HUES6 (cell line): ENCODE data around the gene DDIT4.
"Not testable (repeated sequence)": the region's sequence is repeated elsewhere in the genome, so short reads cannot be mapped to it uniquely, and the experiment has no call there.

Experiments
- H3K27ac ChIP-seq: 2 replicates; pipeline ENCODE4 v1.7.0; 2013; ENCODE audit warnings: low read depth, mild to moderate bottlenecking, low read length, inconsistent platforms
- H3K27me3 ChIP-seq: 2 replicates; pipeline ENCODE4 v1.6.1; 2013; ENCODE audit warnings: low read length; ENCODE audit not compliant: control insufficient read depth, insufficient read depth
- H3K36me3 ChIP-seq: 2 replicates; pipeline ENCODE4 v1.6.1; 2013; ENCODE audit warnings: low read length; ENCODE audit not compliant: control insufficient read depth, insufficient read depth
- H3K4me1 ChIP-seq: 2 replicates; pipeline ENCODE4 v1.6.1; 2013; ENCODE audit warnings: low read length; ENCODE audit not compliant: control insufficient read depth, insufficient read depth
- H3K4me3 ChIP-seq: 2 replicates; pipeline ENCODE4 v1.5.1; 2013; ENCODE audit warnings: low read depth, low read length
- H3K9ac ChIP-seq: one replicate; pipeline ENCODE4 v1.6.1; 2013; ENCODE audit warnings: mild to moderate bottlenecking, low read length
- H3K9me3 ChIP-seq: 2 replicates; pipeline ENCODE4 v1.6.1; 2013; ENCODE audit warnings: low read depth, low read length; ENCODE audit not compliant: control insufficient read depth, insufficient read depth

Gene DDIT4

GRCh38 chr10:72278668-72279393 lies 5.1 kb downstream of the DDIT4 start:
- Histone ChIP-seq H3K27me3 (no peaks in the 10 kb centered on the region), H3K4me1 (peaks cover 26% of the 10 kb centered on the region), H3K9me3 (no peaks in the 10 kb centered on the region), H3K27ac (no peak overlapping the region), H3K36me3 (peaks cover 17% of the 10 kb centered on the region), H3K4me3 (no peak overlapping the region), H3K9ac (no peak overlapping the region)

DNA sequence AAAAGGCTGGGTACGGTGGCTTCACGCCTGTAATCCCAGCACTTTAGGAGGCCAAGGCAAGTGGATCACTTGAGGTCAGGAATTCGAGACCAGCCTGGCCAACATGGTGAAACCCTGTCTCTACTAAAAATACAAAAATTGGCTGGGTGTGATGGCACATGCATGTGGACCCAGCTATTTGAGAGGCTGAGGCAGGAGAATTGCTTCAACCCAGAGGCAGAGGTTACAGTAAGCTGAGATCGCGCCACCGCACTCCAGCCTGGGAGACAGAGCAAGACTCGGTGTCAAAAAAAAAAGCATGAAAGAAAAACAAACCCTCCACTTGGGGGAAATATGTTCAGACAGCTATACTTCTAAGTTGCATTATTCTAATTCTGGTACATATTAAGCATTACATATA lies 5.9 kb downstream of the DDIT4 start:
- H3K27ac ChIP-seq, result not testable (repeated sequence)
- H3K4me1 ChIP-seq, result peaks cover 25% of the 10 kb centered on the region

GRCh38 chr10:72283131-72283530 lies 9.4 kb downstream of the DDIT4 start:
- Histone ChIP-seq H3K9ac (no peak overlapping the region), H3K36me3 (no peaks in the 10 kb centered on the region), H3K9me3 (no peaks in the 10 kb centered on the region), H3K4me3 (no peak overlapping the region), H3K27me3 (no peaks in the 10 kb centered on the region), H3K4me1 (peaks cover 8% of the 10 kb centered on the region; the same call in 1 of the 2 replicates), H3K27ac (no peak overlapping the region)

More for the DNA sequence above, 5.9 kb downstream of the DDIT4 start:
- H3K36me3 ChIP-seq, result peaks cover 15% of the 10 kb centered on the region
- not testable (repeated sequence) for H3K9ac ChIP-seq, H3K9me3 ChIP-seq, H3K4me3 ChIP-seq, H3K27me3 ChIP-seq

DNA sequence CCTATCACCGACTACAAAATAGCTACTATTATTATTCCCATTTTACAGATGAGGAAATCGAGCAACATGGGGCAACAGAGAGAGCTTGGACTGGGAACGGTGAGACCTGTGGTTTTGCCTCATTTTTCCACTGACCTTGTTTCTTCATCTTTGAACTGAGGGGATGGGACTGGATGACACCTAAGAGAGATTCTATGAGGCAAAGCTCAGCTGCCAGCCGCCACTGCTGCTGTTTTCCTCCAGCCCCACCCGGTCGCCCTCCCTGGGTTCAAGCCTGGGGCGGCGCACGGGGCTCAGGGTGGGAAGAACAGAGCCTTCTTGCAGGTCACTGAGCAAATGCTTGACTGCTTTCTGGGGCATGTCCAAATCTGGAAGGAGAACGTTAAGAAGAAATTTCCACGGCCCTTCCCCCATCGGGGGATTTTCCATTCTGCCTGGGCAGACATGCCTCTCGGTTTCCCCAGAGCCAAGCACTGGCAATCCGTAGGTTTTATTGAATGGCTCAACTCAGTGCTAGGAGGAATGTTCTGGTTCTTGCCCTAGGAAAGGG lies 12.3 kb downstream of the DDIT4 start:
- Histone ChIP-seq H3K27me3 (no peaks in the 10 kb centered on the region), H3K4me3 (no peak overlapping the region), H3K4me1 (peaks cover 8% of the 10 kb centered on the region; the same call in 1 of the 2 replicates), H3K36me3 (no peaks in the 10 kb centered on the region), H3K9me3 (no peaks in the 10 kb centered on the region), H3K27ac (no peak overlapping the region), H3K9ac (no peak overlapping the region)

DNA sequence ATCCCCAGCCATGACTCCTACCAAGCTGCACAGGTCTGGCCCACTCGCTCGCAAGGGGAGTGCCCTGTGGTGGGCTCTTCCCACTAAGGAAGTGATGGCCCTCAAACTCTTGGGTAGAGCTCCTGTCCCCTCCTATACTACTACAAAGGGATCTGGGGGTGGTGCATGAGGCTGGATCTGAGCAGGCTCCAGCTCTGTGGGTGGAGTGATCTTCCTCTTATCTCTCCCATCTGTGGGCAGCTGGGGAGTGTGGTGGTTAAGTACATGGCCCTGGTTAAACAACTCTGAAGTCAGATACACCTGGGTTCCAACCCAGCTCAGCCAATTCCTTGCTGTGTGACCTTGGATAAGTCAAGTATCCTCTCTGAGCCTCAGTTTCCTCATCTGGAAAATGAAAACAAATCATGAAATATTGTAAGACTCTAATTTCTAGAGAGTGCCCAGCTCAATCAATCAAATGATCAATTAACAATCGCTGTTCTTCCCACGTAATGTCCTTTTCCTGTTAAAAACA lies 17.4 kb downstream of the DDIT4 start:
- H3K27me3 ChIP-seq, result no peaks in the 10 kb centered on the region
- no peak overlapping the region for H3K27ac ChIP-seq

DNA sequence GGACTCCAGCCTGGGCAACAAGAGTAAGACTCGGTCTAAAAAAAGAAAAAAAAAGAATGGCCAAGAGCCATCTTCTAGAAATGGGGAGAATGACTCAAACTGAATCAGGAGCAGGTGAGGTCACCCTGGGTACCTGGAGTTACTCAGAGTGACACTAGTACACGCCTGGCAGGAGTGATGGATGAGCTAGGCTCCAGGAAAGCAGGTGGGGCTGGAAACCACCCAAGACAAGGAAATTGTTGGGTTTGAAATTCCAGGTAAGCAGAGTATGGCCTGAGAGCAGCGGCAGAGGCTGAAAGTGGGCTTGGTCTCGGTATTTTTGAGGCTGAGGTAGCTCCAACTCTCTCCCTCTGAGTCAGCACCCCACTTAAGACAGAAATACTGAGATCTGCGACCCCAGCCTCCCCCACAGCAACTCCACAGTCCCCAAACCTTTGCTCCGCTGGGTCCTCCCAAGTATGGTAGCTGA lies 18.5 kb downstream of the DDIT4 start:
- Histone ChIP-seq H3K9me3 (no peaks in the 10 kb centered on the region), H3K27ac (no peak overlapping the region), H3K4me1 (peaks cover 15% of the 10 kb centered on the region), H3K9ac (no peak overlapping the region), H3K27me3 (no peaks in the 10 kb centered on the region), H3K36me3 (no peaks in the 10 kb centered on the region), H3K4me3 (no peak overlapping the region)

More for the DNA sequence above, 17.4 kb downstream of the DDIT4 start:
- Histone ChIP-seq H3K4me1 (peaks cover 15% of the 10 kb centered on the region), H3K36me3 (no peaks in the 10 kb centered on the region), H3K9ac (no peak overlapping the region), H3K9me3 (no peaks in the 10 kb centered on the region), H3K4me3 (no peak overlapping the region)

- no peaks in the 10 kb centered on the region for H3K9me3 ChIP-seq
- peaks cover 23% of the 10 kb centered on the region for H3K4me1 ChIP-seq
- no peak overlapping the region for H3K4me3 ChIP-seq
- H3K27ac ChIP-seq, result no peak overlapping the region
- no peak overlapping the region for H3K9ac ChIP-seq
- H3K36me3 ChIP-seq, result no peaks in the 10 kb centered on the region
- no peaks in the 10 kb centered on the region for H3K27me3 ChIP-seq
Observed at GRCh38 chr10:72295330-72295910, 21.7 kb downstream of the DDIT4 start.

DNA sequence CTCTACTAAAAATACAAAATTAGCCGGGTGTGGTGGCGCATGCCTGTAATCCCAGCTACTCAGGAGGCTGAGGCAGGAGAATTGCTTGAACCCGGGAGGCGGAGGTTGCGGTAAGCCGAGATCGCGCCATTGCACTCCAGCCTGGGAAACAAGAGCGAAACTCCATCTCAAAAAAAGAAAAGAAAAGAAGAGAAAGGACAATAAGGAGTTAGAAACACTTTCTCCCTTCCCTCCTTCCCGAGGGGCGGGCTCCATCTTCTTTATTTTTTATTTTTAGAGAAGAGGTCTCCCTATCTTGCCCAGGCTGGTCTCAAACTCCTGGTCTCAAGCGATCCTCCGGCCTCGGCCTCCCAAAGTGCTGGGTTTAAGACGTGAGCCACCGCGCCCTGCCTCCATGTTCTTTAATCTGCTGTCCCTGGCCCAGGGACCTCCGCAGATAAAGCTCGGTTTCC lies 23.1 kb downstream of the DDIT4 start:
- H3K4me3 ChIP-seq, result peak overlapping the region; percentile 64
- not testable (repeated sequence) for H3K27me3 ChIP-seq, H3K36me3 ChIP-seq, H3K9me3 ChIP-seq, H3K27ac ChIP-seq, H3K9ac ChIP-seq
- H3K4me1 ChIP-seq, result peaks cover 23% of the 10 kb centered on the region

- Histone ChIP-seq H3K9ac (peak overlapping the region; percentile 81), H3K4me1 (peaks cover 23% of the 10 kb centered on the region), H3K4me3 (peak overlapping the region; percentile 64), H3K9me3 (no peaks in the 10 kb centered on the region), H3K27me3 (no peaks in the 10 kb centered on the region), H3K36me3 (no peaks in the 10 kb centered on the region), H3K27ac (peak overlapping the region; percentile 76)
Observed at GRCh38 chr10:72297281-72297804, 23.6 kb downstream of the DDIT4 start.

DNA sequence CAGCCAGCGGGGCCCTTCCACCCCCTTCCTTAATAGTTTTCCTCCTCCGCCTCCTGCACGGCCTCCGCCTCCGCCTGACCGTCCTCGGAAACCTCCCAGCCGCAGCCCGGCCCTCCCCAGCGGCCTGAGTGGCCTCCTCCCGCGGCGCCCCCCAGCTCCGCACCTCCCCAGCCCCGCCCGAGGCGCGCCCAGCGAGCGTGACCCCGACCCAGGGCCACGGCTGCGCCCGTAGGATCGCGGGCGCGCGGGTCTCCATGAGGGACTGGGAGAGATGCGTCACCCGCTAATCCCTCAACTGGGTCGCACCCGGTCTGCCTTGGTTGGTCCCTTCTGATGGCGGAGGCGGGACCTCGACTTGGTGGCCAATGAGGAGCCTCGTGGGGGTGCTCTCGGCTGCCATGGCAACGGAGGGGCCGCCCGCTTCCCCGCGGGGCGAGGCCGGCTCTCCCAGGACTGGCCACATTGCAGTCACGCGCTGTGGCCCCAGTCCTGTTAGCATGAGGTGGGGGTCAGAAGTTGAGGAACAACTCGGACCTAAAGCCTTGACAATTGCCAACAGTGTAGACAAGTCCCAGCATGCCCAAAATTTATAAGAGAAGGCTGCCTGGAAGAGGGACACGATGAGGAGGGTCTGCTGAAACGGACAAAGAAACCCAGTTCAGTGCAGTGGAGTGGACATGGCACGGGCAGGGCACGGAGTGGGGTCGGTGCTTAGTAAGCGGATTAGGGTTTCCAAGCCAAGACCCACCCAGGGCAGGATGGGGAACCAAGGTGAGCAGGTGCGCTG lies 24.3 kb downstream of the DDIT4 start:
- Histone ChIP-seq H3K36me3 (no peaks in the 10 kb centered on the region), H3K9me3 (no peaks in the 10 kb centered on the region), H3K4me3 (peak overlapping the region; percentile 64), H3K27ac (peak overlapping the region; percentile 76), H3K27me3 (no peaks in the 10 kb centered on the region), H3K9ac (peak overlapping the region; percentile 81), H3K4me1 (peaks cover 23% of the 10 kb centered on the region)
